ENCODE measurements around the gene IMPA2. TPM values are rescaled to one million over a fixed set of nuclear protein-coding genes. Genes with fewer than 3 reads are reported as not detected.
"Not testable (repeated sequence)": the region's sequence is repeated elsewhere in the genome, so short reads cannot be mapped to it uniquely, and the experiment has no call there.

The IMPA2 gene
- total and polyA plus RNA-seq, 2 of the 8 experiments (the other 6 are each of a cell fraction or from before 2014, with no cell fraction given): 102 to 140 TPM

DNA sequence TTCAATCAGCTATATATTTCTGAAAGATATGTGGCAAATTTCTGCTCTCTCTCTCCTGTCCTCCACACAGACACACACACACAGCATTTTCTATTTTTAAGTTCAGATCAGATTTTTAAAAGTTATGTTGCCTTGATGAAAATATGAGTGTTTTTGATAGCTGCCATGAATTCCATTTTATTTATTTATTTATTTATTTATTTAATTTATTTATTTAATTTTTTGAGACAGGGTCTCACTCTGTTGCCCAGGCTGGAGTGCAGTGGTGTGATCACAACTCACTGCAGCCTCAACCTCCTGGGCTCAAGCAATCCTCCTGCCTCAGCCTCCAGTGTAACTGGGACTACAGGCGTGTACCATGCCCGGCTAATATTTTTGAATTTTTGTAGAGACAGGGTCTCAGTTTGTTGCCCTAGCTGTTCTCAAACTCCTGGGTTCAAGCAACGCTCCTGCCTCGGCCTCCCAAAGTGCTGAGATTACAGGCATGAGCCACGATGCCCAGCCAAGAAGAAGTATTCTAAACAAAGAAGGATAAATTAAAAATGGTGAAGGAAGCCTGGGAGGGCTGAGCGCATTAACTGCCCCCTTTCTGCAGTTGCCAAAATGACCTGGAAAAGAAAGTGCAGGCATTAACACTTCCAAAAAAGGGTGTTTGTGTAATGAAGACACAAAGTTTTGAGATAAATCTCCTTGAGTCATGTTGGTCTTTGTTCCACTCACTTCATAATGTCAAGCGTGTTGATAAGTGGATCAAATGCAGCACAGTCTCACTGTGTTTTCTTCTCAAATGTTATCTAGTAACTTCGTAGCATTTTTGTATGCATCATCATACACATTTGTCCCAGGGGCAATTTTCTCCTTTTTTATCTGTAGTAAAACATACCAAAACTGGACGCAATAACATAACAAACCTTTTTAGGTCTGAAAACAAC, 11.1 kb upstream of the IMPA2 start (continued):
- TF ChIP-seq POU5F1 (IDR thresholded peaks at IDR 0.05; ENCODE audit: low read depth, low read length): no peak
- TF ChIP-seq RFX5 (IDR thresholded peaks at IDR 0.05; ENCODE audit: borderline replicate concordance, low read depth, low read length): no peak
- TF ChIP-seq, protein P1, sequence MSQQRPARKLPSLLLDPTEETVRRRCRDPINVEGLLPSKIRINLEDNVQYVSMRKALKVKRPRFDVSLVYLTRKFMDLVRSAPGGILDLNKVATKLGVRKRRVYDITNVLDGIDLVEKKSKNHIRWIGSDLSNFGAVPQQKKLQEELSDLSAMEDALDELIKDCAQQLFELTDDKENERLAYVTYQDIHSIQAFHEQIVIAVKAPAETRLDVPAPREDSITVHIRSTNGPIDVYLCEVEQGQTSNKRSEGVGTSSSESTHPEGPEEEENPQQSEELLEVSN (IDR thresholded peaks at IDR 0.05): no peak
- TF ChIP-seq KDM1A (IDR thresholded peaks at IDR 0.05; ENCODE audit: borderline replicate concordance, low read length): no peak
- TF ChIP-seq TEAD4 (IDR thresholded peaks at IDR 0.05; ENCODE audit: low read depth, low read length): no peak

DNA sequence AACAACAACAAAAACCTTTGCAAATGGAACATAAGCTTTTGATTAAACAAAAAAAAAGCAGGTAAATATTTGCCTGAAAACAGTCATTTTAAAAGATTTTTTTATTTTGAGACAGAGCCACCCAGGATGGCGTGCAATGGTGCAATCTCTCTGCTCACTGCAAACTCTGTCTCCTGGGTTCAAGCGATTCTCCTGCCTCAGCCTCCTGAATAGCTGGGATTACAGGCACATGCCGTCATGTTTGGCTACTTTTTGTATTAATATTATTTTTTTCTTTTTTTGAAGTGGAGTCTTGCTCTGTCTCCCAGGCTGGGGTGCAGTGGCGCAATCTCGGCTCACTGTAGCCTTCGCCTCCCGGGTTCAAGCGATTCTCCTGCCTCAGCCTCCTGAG, 10.5 kb upstream of the IMPA2 start:
- DNase-seq (ENCODE audit: low read depth in 1 of 2, low spot score in 2 of 2); H4K5ac ChIP-seq (ENCODE audit: insufficient read length, low read depth, low read length); H3K56ac ChIP-seq (replicated peaks; ENCODE audit: insufficient read length, low read depth, low read length); H4K91ac ChIP-seq (replicated peaks; ENCODE audit: insufficient read length, low read length); H2AK5ac ChIP-seq (ENCODE audit: low read depth, low read length); POLR2A ChIA-PET (ENCODE audit: partially characterized antibody); H3K27ac ChIP-seq (ENCODE audit: low read depth, low read length); H3K14ac ChIP-seq (ENCODE audit: insufficient read length); H2BK5ac ChIP-seq (ENCODE audit: low read depth, low read length); H3K36me3 ChIP-seq (ENCODE audit: control insufficient read depth in 2 of 4, insufficient read depth in 4 of 4, low read length in 3 of 4); H2BK15ac ChIP-seq (ENCODE audit: low read length); H3K27me3 ChIP-seq (replicated peaks in 1 of 4; ENCODE audit: control insufficient read depth in 3 of 4, extremely low read depth in 1 of 4, insufficient read depth in 3 of 4, low read length in 3 of 4); H2BK120ac ChIP-seq (replicated peaks; ENCODE audit: low read depth, low read length); H3K4ac ChIP-seq (replicated peaks; ENCODE audit: insufficient read length, low read depth, low read length); H3K79me1 ChIP-seq (ENCODE audit: low read depth, low read length); H3K9me3 ChIP-seq (ENCODE audit: insufficient read depth in 2 of 2, low read depth in 1 of 2, low read length in 1 of 2); H2AFZ ChIP-seq (ENCODE audit: low read length); H3K18ac ChIP-seq (ENCODE audit: extremely low read depth, low read length); H3K79me2 ChIP-seq (ENCODE audit: control insufficient read depth in 1 of 2, insufficient read depth in 2 of 2, low read length in 2 of 2); H4K8ac ChIP-seq (ENCODE audit: extremely low read depth, insufficient read depth, low read length); H2BK20ac ChIP-seq (ENCODE audit: low read length); H2BK12ac ChIP-seq (ENCODE audit: low read depth, low read length); FAIRE-seq; H3K4me3 ChIP-seq (ENCODE audit: extremely low read depth in 1 of 4, insufficient read depth in 2 of 4, low read depth in 3 of 4, low read length in 4 of 4); H3K23ac ChIP-seq (ENCODE audit: insufficient read length); H3K4me2 ChIP-seq (ENCODE audit: insufficient read depth in 1 of 2, low read depth in 2 of 2, low read length in 2 of 2); H3K23me2 ChIP-seq (ENCODE audit: low read depth, low read length); H3K4me1 ChIP-seq (replicated peaks in 1 of 4; ENCODE audit: control insufficient read depth in 3 of 4, insufficient read depth in 4 of 4, low read length in 3 of 4); H4K20me1 ChIP-seq (replicated peaks in 1 of 2; ENCODE audit: control insufficient read depth in 1 of 2, insufficient read depth in 2 of 2, low read length in 2 of 2); H3K9ac ChIP-seq (replicated peaks in 1 of 4; ENCODE audit: extremely low read depth in 1 of 4, low read depth in 3 of 4, low read length in 3 of 4): not testable (repeated sequence)
- 97% methylated on average over 8 of the region's 8 CpGs; no CpG with 5 or more reads in 1 of the 2 experiments for WGBS, 2 experiments (ENCODE audit: extremely low coverage in 1 of 2, insufficient coverage in 1 of 2, insufficient read length in 1 of 2, insufficient replicate concordance in 2 of 2, low coverage in 1 of 2, low lambda C conversion rate in 2 of 2, missing lambda C conversion rate in 1 of 2)
- CTCF ChIA-PET (ENCODE audit: partially characterized antibody): interaction anchor here (1.0 kb wide), 1 partner anchor 316 kb away, joined by 4 read pairs; no protein-coding TSS in a partner anchor

Measured in H1 (cell line).